ENCODE measurements around the gene RFNG.

The RFNG gene

DNA sequence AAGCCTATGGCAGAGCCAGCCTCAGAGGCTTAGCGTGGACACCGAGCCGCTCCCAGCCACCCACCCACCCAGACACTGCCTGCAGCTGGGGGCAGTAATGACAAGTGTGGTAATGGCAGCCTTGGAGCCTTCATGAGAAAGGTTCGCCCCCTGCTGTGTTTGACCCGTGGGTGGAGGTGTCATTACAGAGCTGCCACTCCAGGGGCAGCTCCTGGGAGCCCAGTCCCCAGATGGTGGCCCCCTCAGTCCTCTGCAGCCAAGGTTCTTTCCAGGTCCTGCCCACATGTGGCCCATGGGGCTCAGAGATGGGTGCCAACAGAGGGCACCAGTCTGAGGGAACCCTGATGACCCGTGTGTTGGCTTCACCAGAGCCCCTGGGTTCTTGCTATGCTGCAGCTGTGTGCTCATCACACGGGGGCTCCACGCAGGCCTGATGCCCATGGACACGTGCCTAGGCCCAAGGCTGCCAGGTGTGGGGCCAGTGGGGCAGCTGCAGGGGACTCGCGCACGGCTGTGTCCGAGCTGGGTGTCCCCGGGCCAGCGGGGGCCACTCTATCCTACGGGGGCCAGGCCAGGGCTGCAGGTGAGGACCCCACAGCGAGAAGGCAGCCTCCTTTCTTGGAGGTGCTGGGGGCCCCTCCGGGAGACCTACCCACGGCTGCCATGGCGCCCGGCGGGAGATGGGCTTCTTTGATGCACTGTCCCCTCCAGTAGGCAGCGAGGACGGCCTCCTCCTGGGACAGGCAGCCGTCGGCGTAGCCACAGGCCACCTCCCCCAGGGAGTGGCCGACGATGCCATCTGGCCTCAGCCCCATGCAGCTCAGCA lies 38.3 kb upstream of the RFNG start:
- no peak for DNase-seq (ENCODE audit: low read depth)

DNA sequence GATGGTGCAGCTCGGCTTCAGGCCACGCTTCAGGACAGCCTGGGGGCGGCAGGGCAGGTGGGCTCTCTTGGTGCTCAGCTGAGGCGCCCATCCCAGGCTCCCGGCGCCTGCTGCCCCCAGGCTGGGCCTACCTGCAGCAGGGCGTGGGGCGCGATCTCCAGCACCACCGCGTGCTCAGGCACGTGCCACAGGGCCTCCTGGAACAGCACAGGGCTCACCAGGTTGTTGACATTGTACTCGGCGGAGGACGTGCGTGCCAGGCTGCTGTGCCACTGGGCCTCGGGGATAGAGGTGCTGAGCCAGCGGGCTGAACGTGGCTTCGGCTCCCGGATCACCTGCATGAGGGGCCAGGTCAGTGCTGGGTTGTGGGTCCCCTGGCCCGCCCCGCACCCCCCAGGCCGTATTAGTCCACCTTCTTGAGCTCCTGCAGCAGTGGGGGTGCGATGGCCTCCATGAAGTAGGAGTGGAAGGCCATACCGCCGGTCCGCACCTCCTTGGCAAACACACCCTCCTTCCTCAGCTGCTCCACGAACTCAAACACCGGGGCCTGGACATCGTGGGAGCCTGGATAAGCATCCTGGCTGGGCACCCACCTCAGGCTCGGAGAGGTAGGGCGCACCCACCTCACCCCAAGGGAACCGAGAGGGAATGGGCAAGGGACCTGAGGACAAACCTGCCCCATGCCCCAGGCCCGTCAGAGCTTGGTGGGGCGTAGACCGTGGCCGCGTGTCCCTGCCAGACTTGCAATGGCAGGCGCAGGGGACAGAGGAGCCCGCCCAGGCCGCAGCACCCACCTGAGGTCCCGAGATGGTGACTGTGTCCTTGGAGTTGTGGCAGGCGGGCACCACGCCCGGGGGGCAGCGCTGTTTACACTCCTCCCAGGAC lies 37.5 kb upstream of the RFNG start:
- DNase-seq (ENCODE audit: low read depth) = no peak

DNA sequence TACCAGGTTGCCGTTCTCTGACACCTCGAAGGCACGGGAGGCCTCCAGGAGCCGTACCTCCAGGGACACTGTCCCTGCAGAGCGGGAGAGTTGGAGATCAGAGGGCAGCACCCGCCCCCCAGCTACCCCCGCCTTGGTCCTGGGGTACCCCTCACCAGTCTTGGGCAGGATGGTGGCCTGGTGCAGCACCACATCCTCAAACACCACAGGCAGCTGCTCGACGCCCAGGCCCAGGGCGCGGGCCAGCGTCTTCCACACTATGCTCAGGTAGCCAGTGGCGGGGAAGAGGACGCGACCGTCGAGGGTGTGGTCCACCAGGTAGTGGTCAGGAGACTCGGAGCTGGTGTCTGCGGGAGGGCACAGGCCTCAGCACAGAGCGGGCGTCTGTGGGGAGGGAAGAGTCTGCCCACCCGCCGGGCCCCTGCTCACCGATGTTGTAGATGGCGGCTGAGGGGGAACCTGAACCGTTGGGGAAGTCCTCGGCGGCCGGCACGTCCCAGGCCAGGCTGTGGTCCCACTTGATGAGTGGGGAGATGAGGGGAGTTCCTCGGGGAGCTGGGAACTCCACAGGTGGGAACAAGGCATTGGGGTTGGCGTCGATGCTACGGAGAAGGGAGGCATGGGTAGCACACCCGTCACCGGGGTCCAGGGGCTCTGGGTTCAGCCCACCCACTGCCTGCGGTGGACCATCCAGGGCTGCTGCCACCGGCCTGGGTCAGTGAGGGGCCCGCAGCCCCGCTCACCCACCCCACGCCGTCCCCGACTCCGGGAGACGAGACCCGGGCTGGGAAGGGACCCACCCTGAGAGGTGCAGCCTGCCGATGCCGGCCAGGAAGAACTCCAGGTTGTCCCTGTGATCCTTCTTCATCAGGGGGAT lies 36.6 kb upstream of the RFNG start:
- no peak for DNase-seq (ENCODE audit: low read depth)

DNA sequence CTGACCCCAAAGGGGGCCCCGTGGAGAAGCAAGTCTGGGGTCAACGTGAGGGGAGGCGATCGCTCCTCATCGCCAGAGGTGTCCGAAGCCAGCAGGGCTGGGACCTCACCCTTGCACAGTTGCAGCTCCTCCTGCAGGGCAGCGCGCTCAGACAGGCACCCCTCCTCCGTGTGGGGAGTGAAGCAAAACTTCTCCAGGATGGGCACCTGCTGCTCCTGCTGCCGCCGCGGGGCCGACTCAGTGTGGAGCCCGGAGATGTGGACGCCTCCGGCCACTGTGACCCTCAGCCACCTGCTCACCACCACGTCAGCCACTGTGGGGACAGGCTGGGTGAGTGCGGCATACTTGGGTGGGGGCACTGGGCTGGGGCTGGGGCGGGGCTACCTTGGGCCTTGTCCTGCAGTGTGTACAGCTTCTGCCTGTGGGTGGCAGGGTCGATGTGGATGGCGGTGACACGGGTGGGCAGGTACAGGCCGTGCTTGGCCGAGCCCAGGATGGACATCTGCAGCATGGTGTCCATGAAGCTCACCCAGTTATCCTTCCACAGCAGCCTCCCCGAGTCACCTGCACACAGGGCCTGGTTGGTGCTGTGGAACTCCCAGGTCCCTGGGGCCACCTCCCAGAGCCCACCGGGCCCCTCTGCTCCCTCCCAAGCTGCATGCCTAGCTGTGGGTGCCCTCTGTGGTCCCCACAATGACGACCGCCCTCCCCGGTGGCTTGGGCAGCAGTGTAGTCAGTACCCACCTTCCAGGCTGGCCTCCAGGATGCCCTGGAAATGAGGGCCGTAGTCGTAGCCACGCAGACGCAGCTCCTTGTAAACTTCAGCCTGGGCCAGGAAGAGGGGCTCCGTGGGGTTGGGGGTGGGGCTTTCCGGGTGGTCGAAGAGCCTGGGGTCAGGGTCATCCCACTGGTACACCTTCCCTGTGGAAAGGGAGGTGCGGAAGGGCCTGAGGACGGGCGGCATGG lies 35.6 kb upstream of the RFNG start:
- no peak for DNase-seq (ENCODE audit: low read depth)

- DNase-seq (ENCODE audit: low read depth) = no peak
These were observed 34.5 kb upstream of the RFNG start for GRCh38 chr17:82085931-82086764.

DNA sequence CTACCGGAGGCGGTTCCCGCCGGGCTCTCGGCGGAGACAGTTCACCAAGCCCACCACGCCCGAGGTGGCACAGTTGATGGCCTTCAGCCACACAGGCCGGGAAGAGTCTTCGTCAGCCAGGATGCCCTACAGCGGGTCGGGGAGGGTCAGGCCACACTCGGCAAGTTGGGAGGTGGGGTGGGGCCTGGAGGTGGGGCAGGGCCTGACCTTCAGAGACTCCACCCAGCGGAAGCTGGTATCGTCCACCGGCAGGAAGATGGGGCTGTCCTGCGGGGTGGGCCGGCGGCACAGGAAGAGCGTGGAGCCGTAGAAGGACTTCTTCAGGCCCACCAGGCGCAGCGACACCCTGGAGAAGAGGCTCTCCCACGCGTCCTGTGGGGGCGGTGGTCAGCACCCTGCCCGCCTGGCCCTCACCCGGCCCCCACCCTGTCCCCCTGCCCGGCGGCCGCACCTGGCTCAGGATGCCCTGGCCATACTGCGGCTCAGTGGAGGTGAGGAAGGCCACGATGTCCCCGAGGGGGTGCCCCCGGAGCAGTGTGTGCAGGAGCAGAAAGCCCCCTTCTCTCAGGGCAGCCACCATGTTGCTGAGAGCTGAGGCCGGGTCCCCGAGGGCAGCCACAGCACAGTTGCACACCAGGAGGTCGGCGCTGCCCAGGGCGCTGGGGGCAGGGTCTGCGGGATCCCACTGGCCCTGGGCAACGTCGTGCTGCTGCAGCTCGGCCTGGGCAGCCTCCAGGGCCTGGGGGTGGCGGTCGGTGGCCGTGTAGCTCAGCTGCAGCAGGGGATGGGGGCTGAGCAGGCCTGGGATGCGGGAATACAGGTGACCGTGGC lies 33.6 kb upstream of the RFNG start:
- no peak for DNase-seq (ENCODE audit: low read depth)

- no peak for DNase-seq (ENCODE audit: low read depth)
These were observed 32.9 kb upstream of the RFNG start for GRCh38 chr17:82084373-82085030.

DNA sequence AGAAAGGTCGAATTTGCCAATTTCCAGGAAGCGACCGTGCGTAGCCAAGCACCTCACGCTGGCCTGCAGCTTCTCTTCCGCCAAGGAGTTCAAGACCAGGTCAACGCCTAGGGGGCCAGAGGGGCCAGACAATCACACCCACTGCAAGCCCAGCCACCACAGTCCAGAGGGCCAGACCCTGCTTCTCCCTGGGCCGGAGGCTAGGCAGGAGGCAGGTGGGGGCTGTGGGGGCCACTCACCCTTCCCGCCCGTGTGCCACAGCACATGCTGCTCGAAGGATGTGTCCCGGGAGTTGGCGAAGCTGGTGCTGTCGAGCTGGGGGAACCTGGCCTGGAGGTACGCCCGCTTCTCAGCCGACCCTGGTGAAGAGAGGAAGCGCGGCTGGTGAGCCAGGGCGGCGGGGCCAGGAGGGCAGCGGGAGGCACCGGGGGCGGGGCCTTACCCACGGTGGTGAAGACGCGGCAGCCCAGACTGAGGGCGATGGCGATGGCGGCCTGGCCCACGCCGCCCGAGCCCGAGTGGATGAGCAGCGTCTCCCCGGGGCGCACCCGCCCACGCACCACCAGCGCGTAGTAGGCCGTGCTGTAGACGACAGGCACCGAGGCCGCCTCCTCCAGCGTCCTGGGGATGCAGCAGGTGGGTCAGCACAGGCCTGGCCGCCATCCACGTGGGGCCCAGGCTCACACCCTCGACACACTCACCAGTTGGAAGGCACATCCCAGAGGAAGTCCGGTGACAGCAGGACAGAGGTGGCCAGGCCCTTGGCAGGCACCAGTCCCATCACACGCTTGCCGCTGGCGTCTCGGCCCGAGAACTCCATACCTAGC lies 32.1 kb upstream of the RFNG start:
- DNase-seq (ENCODE audit: low read depth) = no peak

- no peak for DNase-seq (ENCODE audit: low read depth)
These were observed 31.4 kb upstream of the RFNG start for GRCh38 chr17:82083009-82083408.

- no peak for DNase-seq (ENCODE audit: low read depth)
These were observed 30.8 kb upstream of the RFNG start for GRCh38 chr17:82082456-82082855.

GRCh38 chr17:82081966-82082365 lies 30.4 kb upstream of the RFNG start:
- DNase-seq (ENCODE audit: low read depth) = no peak

GRCh38 chr17:82081546-82081945 lies 29.9 kb upstream of the RFNG start:
- no peak for DNase-seq (ENCODE audit: low read depth)

GRCh38 chr17:82080789-82081464 lies 29.3 kb upstream of the RFNG start:
- DNase-seq (ENCODE audit: low read depth) = no peak

- DNase-seq (ENCODE audit: low read depth) = no peak
These were observed 28.6 kb upstream of the RFNG start for GRCh38 chr17:82080048-82080788.

DNA sequence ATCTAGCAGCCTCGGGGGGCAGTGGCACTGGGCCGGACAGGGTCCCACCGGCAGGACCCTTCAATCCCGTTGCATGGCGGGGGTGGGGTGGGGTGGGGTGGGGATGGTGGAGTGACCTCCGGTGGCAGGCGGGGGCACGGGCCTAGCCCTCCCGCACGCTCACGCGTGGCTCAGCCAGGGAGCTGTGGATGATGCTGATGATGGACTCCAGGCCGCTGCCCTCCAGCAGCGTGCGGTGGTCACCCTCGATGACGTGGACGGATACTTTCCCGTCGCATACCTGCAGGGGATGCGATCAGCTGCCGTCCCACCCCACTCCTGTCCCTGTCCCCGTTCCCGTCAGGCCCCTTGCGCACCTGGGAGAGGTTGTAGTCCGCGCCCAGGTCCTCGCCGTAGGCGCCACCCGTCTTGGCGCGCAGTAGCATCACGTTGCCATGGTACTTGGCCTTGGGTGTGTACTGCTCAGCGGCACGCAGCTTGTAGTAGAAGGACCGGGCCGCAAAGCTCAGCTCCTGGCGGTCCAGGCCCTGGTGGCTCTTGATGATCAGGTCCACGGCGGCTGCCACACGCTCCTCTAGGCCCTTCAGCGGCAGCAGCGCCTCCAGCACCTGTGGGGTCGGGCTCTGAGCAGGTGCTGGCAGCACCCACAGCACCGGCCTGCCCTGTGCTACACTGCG lies 27.5 kb upstream of the RFNG start:
- DNase-seq (ENCODE audit: low read depth) = no peak

GRCh38 chr17:82078433-82078832 lies 26.8 kb upstream of the RFNG start:
- DNase-seq (ENCODE audit: low read depth) = no peak
